ENCODE measurements around the gene SOX13.

The SOX13 gene

GRCh38 chr1:204167730-204168129, 94.8 kb downstream of the SOX13 start:
- H3K4me3 ChIP-seq (ENCODE audit: low read length) = no peak overlapping the region
- TF ChIP-seq CTCF (conservative IDR thresholded peaks at IDR 0.05; ENCODE audit: low read length) = no peak
- DNase-seq (ENCODE audit: low read depth) = no peak

- TF ChIP-seq CTCF (conservative IDR thresholded peaks at IDR 0.05; ENCODE audit: low read length) = no peak
- DNase-seq (ENCODE audit: low read depth) = no peak
Observed at GRCh38 chr1:204169858-204170257, 96.9 kb downstream of the SOX13 start.

GRCh38 chr1:204170494-204171155, 97.7 kb downstream of the SOX13 start:
- no peak for TF ChIP-seq CTCF (conservative IDR thresholded peaks at IDR 0.05; ENCODE audit: low read length)
- H3K4me3 ChIP-seq (ENCODE audit: low read length) = no peak overlapping the region
- DNase-seq (ENCODE audit: low read depth) = no peak

More at GRCh38 chr1:204169858-204170257, 96.9 kb downstream of the SOX13 start:
- H3K4me3 ChIP-seq (ENCODE audit: low read length) = no peak overlapping the region

GRCh38 chr1:204171751-204172178, 98.8 kb downstream of the SOX13 start:
- DNase-seq (ENCODE audit: low read depth) = peak; percentile 68
- no peak overlapping the region for H3K4me3 ChIP-seq (ENCODE audit: low read length)
- TF ChIP-seq CTCF (conservative IDR thresholded peaks at IDR 0.05; ENCODE audit: low read length) = no peak

- no peak for TF ChIP-seq CTCF (conservative IDR thresholded peaks at IDR 0.05; ENCODE audit: low read length)
- no peak for DNase-seq (ENCODE audit: low read depth)
- H3K4me3 ChIP-seq (ENCODE audit: low read length) = no peak overlapping the region
Observed at GRCh38 chr1:204172404-204173029, 99.6 kb downstream of the SOX13 start.

- no peak for TF ChIP-seq CTCF (conservative IDR thresholded peaks at IDR 0.05; ENCODE audit: low read length)
- no peak for DNase-seq (ENCODE audit: low read depth)
- no peak overlapping the region for H3K4me3 ChIP-seq (ENCODE audit: low read length)
Observed at GRCh38 chr1:204174958-204175357, 102.0 kb downstream of the SOX13 start.

GRCh38 chr1:204176049-204176448, 103.1 kb downstream of the SOX13 start:
- no peak for TF ChIP-seq CTCF (conservative IDR thresholded peaks at IDR 0.05; ENCODE audit: low read length)
- H3K4me3 ChIP-seq (ENCODE audit: low read length) = no peak overlapping the region
- no peak for DNase-seq (ENCODE audit: low read depth)

Measured in AG10803 (cell line).